Loucy (cell line): ENCODE results near the gene FAR2.

Source experiments
- EZH2phosphoT487 ChIP-seq: fragments of 200-600 bp; IDR thresholded peaks from 2 replicates; pipeline ENCODE4 v1.6.1; 2018; ENCODE audit warnings: antibody characterized with exemption, mild to moderate bottlenecking, moderate library complexity, borderline replicate concordance
- TF ChIP-seq, protein P1 (sequence below): fragments of 200-600 bp; sonication (generic); conservative IDR thresholded peaks from 2 replicates; pipeline ENCODE4 v1.5.1; 2014; ENCODE audit warnings: mild to moderate bottlenecking, antibody characterized with exemption, low read length

DNA sequence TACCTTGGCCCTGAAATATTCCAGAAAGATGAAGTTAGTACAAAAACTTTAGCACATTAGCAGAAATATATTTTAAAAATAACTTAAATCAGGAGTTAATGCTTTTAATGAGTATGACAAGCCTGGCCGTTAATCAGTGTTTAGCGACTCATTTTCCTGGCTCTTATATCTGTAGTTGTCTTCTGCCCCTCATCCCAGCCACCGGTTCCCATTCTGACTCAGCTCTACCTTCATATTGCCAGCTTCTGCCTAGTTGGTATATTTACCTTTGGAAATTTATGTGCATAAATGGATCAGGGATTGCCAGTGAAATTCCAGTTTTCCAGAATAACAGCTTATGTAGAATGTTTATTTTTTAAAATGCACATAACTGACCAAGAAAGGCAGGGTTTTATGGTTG lies 152.0 kb downstream of the FAR2 start:
- TF ChIP-seq EZH2phosphoT487 = no peak
- TF ChIP-seq, protein P1, sequence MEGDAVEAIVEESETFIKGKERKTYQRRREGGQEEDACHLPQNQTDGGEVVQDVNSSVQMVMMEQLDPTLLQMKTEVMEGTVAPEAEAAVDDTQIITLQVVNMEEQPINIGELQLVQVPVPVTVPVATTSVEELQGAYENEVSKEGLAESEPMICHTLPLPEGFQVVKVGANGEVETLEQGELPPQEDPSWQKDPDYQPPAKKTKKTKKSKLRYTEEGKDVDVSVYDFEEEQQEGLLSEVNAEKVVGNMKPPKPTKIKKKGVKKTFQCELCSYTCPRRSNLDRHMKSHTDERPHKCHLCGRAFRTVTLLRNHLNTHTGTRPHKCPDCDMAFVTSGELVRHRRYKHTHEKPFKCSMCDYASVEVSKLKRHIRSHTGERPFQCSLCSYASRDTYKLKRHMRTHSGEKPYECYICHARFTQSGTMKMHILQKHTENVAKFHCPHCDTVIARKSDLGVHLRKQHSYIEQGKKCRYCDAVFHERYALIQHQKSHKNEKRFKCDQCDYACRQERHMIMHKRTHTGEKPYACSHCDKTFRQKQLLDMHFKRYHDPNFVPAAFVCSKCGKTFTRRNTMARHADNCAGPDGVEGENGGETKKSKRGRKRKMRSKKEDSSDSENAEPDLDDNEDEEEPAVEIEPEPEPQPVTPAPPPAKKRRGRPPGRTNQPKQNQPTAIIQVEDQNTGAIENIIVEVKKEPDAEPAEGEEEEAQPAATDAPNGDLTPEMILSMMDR = no peak
